NOMO-1 treated with dmso at 0.1 percent for 144 hours (cell line): Measurements from ENCODE around the gene BRAT1.

Source experiments
- DNase-seq: peaks from one replicate; lab custom pipeline; 2025; ENCODE audit not compliant: unreplicated experiment; lab: John Stamatoyannopoulos, UW

BRAT1 gene

GRCh38 chr7:2500701-2501100 lies 54.6 kb downstream of the BRAT1 start:
- no peak for DNase-seq

DNA sequence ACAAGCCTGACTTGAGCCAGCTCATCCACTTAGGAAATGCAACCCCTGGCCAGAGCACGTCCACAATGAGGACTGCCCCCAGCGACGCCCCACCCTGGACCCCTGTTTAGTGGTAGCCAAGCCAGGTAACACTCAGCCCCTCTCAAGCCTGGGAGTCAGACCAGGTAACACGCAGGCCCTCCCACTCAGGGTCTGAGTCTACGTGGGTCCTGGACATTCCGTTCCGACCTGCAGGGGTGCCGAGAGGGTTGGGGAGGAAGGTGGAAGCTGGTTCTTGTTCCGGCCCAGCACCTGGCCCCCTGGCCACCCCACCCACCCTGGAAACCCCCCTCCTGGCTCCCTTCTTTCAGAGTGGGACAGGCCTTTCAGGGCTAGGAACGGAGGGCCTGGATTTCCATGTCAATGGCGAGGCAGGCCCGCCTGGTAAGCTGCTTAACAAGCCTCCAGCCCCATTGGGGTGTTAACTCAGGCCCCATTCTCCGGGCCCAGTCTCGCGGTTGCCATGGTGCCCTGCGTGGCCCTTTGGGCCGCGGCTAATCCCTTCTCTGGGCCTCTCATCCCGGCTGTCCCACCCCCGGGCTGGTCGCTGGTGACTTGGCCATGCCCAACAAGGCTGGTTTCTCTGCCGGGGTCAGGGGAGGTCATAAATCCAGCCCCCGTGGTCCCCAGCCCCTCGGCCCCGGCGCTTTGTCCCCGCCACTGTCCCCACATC lies 55.4 kb downstream of the BRAT1 start:
- DNase-seq, result no peak

- DNase-seq, result no peak
These were observed 56.1 kb downstream of the BRAT1 start for GRCh38 chr7:2499181-2499580.

GRCh38 chr7:2498708-2499107 lies 56.6 kb downstream of the BRAT1 start:
- no peak for DNase-seq

DNA sequence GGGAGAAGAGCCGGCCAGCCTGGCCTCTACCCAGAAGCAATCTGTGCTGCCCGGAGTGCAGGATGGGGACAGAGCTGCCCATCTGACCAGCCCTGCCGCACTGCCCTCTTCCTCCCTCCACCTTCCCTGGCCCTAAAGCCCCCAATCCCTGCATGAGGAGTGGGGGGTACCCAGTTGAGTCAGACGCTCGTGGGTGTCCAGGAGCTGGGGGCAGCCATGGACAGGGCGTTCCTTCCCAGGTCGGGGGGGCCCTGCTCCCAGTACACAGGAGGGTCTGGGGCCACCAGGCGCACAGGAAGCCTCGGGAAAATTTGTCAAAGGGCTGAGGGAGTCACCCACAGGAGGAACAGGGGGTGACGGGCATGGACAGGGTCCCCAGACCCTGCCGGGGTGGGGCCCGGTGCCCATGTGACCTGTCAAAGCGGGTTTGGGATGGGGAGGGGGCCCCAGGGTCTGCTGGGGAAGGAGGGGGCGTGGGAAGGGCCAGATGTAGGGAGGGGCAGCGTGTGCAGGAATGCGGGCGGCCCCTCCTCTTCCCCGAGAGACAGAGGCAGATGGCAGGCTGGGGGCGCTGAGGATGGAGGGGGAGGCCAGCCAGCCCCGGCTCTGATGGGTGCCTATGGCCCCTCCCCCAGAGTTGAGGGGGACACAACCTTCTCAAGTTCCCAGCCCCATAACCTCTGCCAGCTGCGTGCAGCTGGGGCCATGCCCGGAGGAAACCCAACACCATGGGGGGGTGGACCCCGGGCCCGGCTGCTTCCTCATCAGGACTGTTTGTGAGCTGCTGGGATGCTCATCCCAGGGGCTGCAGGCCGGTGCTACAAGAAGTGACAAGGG lies 57.6 kb downstream of the BRAT1 start:
- no peak for DNase-seq

GRCh38 chr7:2497065-2497464 lies 58.3 kb downstream of the BRAT1 start:
- DNase-seq, result no peak

GRCh38 chr7:2496375-2496774 lies 58.9 kb downstream of the BRAT1 start:
- DNase-seq, result no peak

GRCh38 chr7:2495418-2496299 lies 59.7 kb downstream of the BRAT1 start:
- no peak for DNase-seq

DNA sequence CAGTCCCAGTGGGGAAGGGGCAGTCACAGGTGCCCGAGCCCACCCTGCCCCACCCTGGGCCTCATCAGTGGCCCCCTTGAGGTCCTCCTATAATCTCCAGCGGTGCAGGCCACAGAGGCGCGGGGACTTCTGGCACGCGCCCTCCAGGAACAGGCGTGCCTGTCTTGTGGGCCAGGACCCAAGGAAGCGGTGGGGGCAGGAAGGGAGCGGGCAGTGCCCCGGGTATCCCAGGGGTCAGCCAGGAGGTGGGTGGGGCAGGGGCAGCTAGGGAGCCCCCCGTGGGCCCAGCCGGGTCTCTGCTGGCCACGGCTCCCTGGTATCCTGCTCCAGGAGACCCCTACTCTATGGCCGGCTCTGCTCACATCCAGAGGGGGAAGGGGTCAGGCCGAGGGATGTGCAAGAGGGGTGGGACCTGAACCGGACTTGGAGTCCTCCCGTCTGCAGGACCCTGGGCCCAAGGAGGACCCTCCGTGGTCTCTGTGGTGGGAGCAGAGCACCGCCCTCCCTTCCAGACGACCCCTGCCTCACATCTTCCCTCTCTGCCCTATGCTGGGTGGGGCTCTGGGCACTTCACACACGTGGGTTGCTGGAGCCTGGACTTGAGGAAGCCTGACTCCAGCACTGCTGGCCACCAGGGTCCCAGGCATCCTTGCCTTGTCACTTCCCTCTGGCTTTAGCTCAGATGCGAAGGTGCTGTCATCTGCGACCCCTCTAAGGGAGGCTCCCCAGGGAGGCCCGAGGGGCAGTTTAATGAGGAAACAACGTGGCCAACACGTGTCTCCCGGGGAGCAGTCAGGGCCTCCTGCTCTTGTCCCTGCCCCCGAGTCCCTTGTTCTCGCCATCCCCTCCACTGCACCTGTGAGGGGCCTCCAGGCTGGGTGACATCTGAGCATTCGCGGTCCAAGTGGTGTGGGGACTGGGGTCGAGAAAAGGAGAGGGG lies 60.9 kb downstream of the BRAT1 start:
- DNase-seq, result no peak

DNA sequence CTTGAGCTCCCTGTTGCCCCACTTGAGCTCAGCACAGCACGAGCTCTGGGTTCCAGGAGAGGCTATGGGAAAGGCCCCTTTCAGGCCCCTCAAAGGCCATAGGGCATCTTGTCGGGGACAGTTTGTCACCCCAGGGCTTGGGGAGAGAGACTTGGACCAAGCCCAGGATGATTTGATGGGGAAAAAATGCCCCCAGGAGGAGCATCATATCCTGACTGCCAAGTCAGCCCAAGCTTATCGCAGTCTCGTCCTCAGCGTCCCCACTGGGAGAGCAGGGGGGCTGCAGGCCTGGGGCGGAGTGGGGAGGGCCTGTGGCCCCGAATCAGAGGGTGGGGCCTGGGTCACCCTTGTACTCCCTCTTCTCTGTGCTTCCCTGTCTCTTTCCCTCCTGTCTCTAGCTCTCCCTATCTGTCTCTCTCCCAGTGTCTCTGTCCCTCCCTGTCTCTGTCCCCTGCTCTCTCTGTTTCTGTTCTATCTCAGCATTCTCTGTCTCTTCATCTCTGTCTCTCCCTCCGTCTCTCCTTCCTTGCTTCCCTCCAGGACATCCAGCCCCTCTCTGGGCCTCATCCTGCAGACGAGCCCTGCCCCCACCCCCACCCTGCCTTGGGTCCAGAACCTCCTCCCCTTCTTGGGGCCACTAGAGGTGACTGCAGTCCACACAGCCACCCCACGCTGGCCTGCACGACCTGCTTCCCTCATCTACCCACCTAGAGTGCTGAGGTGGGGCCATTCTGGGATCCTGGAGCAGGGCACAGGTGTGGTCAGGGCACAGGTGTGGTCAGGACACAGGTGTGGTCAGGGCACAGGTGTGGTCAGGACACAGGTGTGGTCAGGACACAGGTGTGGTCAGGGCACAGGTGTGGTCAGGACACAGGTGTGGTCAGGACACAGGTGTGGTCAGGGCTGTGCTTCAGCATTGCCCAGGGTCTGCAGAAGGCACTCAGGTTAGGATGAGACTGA lies 61.8 kb downstream of the BRAT1 start:
- no peak for DNase-seq

- no peak for DNase-seq
These were observed 63.3 kb downstream of the BRAT1 start for GRCh38 chr7:2492038-2492437.

DNA sequence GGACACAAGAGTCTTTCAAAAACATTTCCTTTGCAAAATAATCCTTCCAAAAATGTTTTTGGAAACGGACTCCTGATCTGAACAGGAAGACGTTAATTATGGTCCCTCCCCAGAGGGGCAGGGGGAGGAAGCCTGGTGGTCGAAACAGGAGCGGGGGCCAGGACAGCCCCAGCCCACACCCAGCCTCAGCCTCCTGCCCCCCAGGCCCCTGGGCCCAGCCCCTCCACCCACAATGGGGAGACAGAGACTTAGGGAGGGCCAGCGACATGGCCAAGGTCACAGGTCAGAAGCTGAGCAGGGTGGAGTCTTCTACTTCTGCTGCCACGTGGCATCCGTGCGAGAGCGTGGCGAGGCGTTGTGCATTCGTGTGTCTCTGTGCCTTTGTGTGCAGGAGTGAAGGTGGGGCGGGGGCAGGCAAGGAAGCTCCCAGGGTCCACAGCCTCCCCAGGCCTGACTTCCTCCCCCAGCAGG lies 65.1 kb downstream of the BRAT1 start:
- no peak for DNase-seq

DNA sequence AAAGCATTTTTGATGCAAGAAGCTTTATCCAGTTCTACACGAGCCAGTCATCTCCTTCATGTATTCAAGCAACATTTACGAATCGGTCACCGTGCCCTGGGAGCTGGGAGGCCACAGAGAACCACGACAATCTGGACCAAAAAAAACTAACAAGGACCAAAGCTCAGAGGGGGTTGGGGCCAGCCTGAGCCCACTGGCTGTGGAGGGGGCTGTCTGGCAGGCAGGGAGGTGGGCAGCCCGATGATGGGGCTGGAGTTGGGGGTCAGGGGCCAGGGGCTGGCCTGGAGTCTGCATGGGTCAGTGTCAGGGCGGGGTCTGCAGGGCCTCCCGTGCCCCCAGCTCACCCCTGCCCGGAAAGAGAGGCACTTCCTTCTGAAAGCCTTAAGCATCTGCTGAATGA lies 66.6 kb downstream of the BRAT1 start:
- no peak for DNase-seq

DNA sequence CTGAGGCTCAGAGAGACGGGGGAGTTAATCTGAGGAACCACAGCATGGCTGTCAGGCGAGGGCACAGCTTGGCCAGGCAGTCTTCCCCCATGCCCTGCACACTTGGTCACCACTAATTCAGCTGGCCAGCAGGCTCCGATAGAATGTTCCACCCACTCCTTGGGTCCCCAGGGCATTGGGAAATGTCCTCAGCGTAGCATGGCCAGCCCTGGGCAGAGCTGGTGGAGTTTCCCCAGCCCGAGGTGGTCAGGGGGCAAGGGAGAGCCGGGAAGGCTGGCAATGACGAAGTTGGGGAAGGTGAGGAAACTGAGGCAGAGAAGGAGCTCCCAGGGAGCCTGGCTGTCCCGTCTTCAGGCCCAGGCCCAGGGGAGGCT lies 67.1 kb downstream of the BRAT1 start:
- DNase-seq, result no peak
